ENCODE results near the gene FGFR1OP2.

GRCh38 chr12:27000961-27001360, 62.7 kb downstream of the FGFR1OP2 start:
- TF ChIP-seq POLR2A (IDR thresholded peaks at IDR 0.05; ENCODE audit: low read depth, low read length) (no peak), POLR2AphosphoS5 (IDR thresholded peaks at IDR 0.05; ENCODE audit: low read depth, low read length) (no peak)
